ENCODE data around the gene TTC19. TPM values are rescaled to one million over a fixed set of nuclear protein-coding genes. Genes with fewer than 3 reads are reported as not detected.

The TTC19 gene
- total RNA-seq, 1 experiment from 2014 or later = 53.5 TPM

DNA sequence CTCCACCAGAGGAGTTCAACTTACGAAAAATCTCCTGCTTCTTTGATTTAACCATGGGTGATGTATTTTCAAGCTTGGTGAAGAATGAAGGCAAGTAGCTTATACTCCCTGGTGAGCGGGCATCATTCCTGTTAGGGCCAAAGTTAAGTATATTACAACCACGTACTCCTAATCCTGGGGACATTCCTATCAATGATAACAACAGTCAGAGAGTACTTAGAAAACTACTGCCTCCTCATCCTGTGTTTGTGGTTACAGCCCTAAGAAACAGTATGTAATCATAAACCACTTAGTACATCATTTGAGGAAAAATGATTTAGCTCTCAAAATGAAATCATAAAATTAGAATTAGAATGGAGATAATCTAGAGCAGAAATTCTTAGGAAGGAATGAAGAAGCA is 47.3 kb downstream of the TTC19 start:
- TF ChIP-seq, protein P1, sequence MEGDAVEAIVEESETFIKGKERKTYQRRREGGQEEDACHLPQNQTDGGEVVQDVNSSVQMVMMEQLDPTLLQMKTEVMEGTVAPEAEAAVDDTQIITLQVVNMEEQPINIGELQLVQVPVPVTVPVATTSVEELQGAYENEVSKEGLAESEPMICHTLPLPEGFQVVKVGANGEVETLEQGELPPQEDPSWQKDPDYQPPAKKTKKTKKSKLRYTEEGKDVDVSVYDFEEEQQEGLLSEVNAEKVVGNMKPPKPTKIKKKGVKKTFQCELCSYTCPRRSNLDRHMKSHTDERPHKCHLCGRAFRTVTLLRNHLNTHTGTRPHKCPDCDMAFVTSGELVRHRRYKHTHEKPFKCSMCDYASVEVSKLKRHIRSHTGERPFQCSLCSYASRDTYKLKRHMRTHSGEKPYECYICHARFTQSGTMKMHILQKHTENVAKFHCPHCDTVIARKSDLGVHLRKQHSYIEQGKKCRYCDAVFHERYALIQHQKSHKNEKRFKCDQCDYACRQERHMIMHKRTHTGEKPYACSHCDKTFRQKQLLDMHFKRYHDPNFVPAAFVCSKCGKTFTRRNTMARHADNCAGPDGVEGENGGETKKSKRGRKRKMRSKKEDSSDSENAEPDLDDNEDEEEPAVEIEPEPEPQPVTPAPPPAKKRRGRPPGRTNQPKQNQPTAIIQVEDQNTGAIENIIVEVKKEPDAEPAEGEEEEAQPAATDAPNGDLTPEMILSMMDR (conservative IDR thresholded peaks at IDR 0.05) = no peak
- no peak for TF ChIP-seq EZH2 (IDR thresholded peaks at IDR 0.05; ENCODE audit: low read depth)
- Histone ChIP-seq H3F3A (ENCODE audit: insufficient read depth, low read depth) (no peaks in the 10 kb centered on the region), H3K4me1 (replicated peaks; ENCODE audit: insufficient read depth) (no peaks in the 10 kb centered on the region), H3K4me2 (no peak overlapping the region), H3K79me2 (ENCODE audit: low read depth) (no peaks in the 10 kb centered on the region), H3K27ac (no peak overlapping the region), H3K9me3 (ENCODE audit: insufficient read depth, low read depth) (no peaks in the 10 kb centered on the region), H3K4me3 (no peak overlapping the region), H4K20me1 (ENCODE audit: insufficient read depth) (no peaks in the 10 kb centered on the region), H2AFZ (no peak overlapping the region), H3K36me3 (ENCODE audit: low read depth) (peaks cover 5% of the 10 kb centered on the region; the same call in 1 of the 2 replicates), H3K9me2 (ENCODE audit: insufficient read depth) (no peaks in the 10 kb centered on the region), H3K27me3 (ENCODE audit: insufficient read depth, low read depth) (no peaks in the 10 kb centered on the region)
- DNase-seq = no peak
- POLR2A ChIA-PET (ENCODE audit: unreplicated experiment) = no interaction called here
- intact Hi-C loops (cut with micrococcal nuclease; ENCODE audit: unreplicated experiment) = no loop called here
- no TSS peak for BruUV-seq (replicated peaks)
- CTCF ChIA-PET = no interaction called here

DNA sequence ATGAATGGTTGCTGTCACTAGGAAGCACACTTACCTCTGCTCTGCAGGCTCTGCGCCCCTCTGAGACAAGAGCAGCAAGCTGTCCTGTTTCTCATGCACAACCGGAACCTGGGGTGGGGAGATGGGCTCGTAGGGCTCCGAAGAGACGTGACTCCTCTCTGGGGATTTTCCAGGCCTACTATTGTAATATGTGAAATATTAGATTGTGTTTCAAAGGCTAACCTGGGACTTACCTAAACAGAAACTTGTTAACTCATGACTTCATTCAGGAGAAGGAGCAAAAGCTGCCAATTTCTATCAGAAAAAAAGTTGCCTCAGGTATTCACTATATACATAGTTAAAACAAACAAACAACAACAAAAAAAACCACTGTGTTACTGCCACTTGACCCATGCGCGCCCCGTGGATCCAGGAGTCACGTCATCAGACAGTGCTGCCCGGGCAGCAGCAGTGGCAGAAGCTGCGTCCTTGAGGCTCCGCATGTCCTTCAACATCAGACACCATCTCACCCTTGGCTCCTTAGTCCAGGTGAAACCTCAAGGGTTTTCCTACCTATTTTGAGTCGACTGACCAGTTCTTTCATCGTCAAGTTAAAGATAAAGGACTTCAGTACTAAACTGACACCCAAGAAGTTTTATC is 49.3 kb downstream of the TTC19 start:
- Histone ChIP-seq H3K4me3 (no peak overlapping the region), H3K36me3 (ENCODE audit: low read depth) (peaks cover 5% of the 10 kb centered on the region; the same call in 1 of the 2 replicates), H2AFZ (no peak overlapping the region), H3K79me2 (ENCODE audit: low read depth) (no peaks in the 10 kb centered on the region), H3K9me3 (ENCODE audit: insufficient read depth, low read depth) (no peaks in the 10 kb centered on the region), H3K4me1 (replicated peaks; ENCODE audit: insufficient read depth) (no peaks in the 10 kb centered on the region), H3K27ac (no peak overlapping the region), H3K4me2 (no peak overlapping the region), H3K27me3 (ENCODE audit: insufficient read depth, low read depth) (no peaks in the 10 kb centered on the region), H3F3A (ENCODE audit: insufficient read depth, low read depth) (no peaks in the 10 kb centered on the region), H3K9me2 (ENCODE audit: insufficient read depth) (no peaks in the 10 kb centered on the region), H4K20me1 (ENCODE audit: insufficient read depth) (no peaks in the 10 kb centered on the region)
- TF ChIP-seq, protein P1 (conservative IDR thresholded peaks at IDR 0.05) = no peak
- no peak for TF ChIP-seq EZH2 (IDR thresholded peaks at IDR 0.05; ENCODE audit: low read depth)
- CTCF ChIA-PET = interaction anchor here (0.6 kb wide), 1 partner anchor 9 kb away, joined by 3 read pairs; no protein-coding TSS in a partner anchor
- no TSS peak for BruUV-seq (replicated peaks)
- intact Hi-C loops (cut with micrococcal nuclease; ENCODE audit: unreplicated experiment) = no loop called here
- POLR2A ChIA-PET (ENCODE audit: unreplicated experiment) = no interaction called here
- DNase-seq = no peak

DNA sequence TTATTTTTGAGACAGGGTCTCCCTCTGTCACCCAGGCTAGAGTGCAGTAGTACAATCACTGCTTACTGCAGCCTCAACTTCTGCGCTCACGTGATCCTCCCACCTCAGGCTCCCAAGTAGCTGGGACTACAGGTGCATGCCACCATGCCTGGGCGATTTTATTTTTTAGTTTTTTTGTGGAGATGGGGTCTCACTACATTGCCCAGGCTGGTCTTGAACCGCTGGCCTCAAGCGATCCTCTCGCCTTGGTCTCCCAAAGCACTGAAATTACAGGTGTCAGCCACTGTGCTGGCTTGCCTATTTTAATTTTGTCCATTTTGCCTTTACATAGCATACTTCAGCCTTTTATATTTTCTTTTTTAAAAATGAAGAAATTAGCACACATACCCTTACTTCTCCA is 51.2 kb downstream of the TTC19 start:
- intact Hi-C loops (cut with micrococcal nuclease; ENCODE audit: unreplicated experiment) = no loop called here
- H4K20me1 ChIP-seq (ENCODE audit: insufficient read depth) = no peaks in the 10 kb centered on the region
- no peaks in the 10 kb centered on the region for H3F3A ChIP-seq (ENCODE audit: insufficient read depth, low read depth)
- no peaks in the 10 kb centered on the region for H3K27me3 ChIP-seq (ENCODE audit: insufficient read depth, low read depth)
- DNase-seq = no peak
- no TSS peak for BruUV-seq (replicated peaks)
- no peaks in the 10 kb centered on the region for H3K4me1 ChIP-seq (replicated peaks; ENCODE audit: insufficient read depth)
- H2AFZ ChIP-seq = no peak overlapping the region
- ChIA-PET POLR2A (ENCODE audit: unreplicated experiment) (no interaction called here), CTCF (no interaction called here)
- H3K4me2 ChIP-seq = no peak overlapping the region
- H3K27ac ChIP-seq = no peak overlapping the region
- no peak overlapping the region for H3K4me3 ChIP-seq
- peaks cover 5% of the 10 kb centered on the region; the same call in 1 of the 2 replicates for H3K36me3 ChIP-seq (ENCODE audit: low read depth)
- H3K9me2 ChIP-seq (ENCODE audit: insufficient read depth) = no peaks in the 10 kb centered on the region
- TF ChIP-seq, protein P1 (conservative IDR thresholded peaks at IDR 0.05) = no peak
- no peak for TF ChIP-seq EZH2 (IDR thresholded peaks at IDR 0.05; ENCODE audit: low read depth)
- H3K79me2 ChIP-seq (ENCODE audit: low read depth) = no peaks in the 10 kb centered on the region
- no peaks in the 10 kb centered on the region for H3K9me3 ChIP-seq (ENCODE audit: insufficient read depth, low read depth)
